ENCODE results near the gene FITM2.

GRCh38 chr20:44296011-44296410 is 15.0 kb downstream of the FITM2 start:
- TF ChIP-seq POLR2AphosphoS5 (IDR thresholded peaks at IDR 0.05; ENCODE audit: low read depth, low read length) (no peak), POLR2A (IDR thresholded peaks at IDR 0.05; ENCODE audit: low read depth, low read length) (no peak), TAF1 (IDR thresholded peaks at IDR 0.05; ENCODE audit: borderline replicate concordance, low read depth, low read length) (no peak)
